NCI-H69 (cell line): ENCODE data around the gene NTN1.

Source experiments
- DNase-seq: peaks from one replicate; lab custom pipeline; 2025; lab: John Stamatoyannopoulos, UW

Gene NTN1

DNA sequence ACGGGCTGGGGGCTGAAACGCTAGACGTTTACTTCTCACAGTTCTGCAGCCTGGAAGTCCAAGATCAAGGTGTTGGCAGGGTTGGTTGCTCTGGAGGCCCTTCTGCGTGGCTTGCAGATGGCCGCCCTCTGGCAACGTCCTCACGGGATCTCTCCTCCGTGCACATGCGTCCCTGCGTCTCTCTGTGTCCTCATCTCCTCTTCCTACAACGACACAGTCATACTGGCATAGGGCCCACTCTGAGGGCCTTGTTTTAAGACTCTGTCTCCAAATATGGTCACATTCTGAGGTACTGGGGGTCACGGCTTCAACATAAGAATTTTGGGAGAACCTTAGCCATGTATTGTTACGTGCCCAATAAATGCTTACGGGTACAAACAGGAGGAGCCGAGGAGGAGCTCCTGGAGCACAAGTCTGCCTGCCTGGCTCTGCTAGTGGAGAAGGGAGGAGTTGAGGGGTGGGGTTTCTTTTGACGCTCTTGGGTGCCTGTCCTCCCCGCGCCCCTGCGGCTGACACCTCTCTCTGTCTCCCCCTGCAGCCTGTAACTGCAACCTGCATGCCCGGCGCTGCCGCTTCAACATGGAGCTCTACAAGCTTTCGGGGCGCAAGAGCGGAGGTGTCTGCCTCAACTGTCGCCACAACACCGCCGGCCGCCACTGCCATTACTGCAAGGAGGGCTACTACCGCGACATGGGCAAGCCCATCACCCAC, 141.1 kb downstream of the NTN1 start:
- DNase-seq = no peak

DNA sequence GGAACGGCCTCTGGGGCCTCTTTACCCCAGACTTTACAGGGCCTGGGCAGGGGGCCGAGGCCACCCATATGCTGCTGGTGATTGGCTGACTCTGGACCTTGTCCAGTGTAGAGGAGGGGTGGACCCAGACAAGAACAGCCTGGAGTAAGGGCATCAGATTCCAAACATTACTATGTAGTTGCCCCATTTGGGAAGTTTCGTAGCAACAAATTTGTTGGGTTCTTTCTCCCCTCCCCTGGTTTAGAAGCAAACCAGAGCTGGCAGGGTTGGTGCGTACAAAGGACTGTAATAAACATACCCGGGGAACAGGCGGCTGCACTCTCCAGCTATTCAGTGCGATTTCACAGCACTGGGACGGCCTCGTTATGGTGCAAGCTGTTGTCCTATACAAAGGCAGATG, 145.5 kb downstream of the NTN1 start:
- DNase-seq = no peak

DNA sequence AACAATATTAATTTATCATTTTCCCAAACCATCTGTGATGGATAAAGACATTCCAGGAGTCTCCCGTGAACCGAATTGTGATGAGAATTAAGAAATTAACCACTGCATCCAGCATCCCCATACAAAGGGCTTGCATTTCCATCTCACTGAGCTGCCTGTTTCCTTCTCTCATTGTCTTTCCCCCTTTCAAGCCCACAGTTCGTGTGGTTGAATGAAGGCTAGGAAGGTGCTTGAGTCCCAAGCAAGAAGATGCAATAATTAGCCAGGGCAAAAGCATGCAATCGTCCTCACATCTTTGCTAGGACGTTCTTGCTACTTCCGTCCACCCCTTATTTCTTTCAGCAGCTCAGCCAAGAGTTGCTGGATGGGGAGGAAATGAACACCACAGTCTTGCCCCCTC, 146.1 kb downstream of the NTN1 start:
- no peak for DNase-seq

DNA sequence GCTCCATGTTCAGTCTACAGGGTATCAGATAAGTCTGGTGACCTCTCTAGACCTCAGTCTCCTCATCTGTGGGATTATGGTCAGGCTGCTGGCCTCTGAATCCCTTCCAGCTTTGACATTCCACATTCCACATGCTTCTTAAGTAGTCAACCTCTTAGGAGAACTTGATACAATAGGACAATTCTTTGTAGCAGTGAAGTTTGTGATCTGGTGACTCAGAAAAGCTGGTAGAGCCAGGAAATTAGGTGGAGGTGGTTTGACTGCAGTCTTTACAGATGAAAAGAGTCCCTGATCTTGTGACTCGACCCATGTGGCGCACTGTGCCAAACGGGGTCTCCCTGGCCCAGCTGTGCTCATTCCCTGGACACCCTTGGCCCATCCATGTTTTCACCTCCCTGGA, 147.8 kb downstream of the NTN1 start:
- no peak for DNase-seq

DNA sequence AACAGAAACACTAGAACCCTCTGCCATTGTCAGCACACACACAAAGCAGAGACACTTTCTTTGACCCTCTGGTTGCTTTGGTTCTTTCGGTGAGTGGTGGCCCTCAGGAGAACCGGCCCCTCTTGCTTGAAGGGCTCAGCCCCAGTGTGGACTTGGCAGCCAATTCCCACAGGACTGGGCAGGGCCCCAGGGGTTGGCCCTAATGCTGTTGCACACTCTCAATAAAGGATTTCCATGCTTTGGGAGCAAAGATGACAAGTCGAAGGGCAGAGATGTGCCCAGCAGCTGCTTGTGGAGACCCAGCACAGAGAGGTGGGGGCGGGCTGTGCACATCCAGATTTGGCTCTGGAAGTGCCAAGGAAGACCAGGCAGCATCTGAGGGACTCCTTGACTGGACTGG, 149.0 kb downstream of the NTN1 start:
- no peak for DNase-seq

DNA sequence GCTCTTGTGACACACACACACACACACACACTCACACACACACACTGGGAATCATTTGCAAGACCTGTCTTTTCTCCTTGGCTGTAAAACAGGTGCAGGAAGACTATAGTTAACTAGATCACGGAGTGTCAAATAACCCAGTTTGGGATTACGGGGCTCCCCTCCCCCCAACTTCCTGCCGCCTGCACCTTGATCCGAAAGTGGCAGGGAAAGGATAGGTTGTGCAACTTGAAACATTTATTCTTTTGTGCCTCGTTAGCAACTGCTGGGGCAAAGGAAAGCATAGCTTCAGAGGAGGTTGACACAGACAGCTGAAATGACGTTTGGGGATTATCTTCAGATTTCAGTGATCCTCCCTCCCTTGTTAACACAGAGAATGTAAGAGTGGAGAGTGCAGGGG, 149.5 kb downstream of the NTN1 start:
- DNase-seq = no peak

DNA sequence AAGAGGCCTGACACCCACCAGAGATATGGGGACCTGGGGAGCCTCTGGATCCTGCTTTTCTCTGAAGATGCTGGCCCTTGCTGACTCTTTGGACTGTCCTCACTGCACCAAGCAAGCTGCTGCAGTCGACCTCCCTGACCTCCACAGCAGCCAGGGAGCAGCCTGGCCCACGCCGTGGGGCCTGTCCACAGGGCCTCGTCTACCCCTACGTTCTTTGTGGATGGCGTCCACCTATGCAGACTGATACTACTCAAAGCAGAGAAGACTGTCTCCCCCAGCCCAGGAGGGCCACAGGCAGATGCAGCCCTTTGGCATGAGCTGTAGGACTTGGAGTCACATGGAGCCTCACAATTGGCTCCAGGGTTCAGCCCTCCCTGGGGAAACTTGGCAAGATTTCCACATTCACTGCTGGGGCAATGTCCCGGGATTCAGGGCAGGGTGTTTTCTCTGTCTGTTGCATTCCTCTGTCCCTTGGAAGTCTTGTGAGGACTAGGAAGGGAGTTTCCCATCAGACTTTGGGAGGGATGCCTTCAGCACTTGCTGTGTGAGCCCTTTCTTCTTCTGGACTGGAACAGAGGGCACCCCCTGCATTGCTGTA, 152.2 kb downstream of the NTN1 start:
- DNase-seq = no peak

DNA sequence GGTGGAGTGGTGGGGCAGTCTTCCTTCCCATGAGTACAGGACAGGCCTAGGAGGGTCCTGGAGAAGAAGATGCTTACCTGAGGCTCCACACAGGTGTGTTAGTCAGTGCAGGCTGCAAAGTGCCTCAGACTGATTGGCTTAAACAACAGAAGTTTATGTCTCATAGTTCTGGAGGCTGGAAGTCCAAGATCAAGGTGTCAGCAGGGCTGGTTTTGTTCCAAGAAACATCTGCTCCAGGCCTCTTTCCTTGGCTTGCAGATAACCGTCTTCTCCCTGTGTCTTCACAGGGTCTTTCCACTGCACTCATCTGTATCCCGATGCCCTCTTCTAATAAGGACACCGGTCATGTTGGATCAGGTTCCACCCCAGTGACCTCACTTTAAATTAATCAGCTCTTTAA, 153.0 kb downstream of the NTN1 start:
- DNase-seq = no peak

DNA sequence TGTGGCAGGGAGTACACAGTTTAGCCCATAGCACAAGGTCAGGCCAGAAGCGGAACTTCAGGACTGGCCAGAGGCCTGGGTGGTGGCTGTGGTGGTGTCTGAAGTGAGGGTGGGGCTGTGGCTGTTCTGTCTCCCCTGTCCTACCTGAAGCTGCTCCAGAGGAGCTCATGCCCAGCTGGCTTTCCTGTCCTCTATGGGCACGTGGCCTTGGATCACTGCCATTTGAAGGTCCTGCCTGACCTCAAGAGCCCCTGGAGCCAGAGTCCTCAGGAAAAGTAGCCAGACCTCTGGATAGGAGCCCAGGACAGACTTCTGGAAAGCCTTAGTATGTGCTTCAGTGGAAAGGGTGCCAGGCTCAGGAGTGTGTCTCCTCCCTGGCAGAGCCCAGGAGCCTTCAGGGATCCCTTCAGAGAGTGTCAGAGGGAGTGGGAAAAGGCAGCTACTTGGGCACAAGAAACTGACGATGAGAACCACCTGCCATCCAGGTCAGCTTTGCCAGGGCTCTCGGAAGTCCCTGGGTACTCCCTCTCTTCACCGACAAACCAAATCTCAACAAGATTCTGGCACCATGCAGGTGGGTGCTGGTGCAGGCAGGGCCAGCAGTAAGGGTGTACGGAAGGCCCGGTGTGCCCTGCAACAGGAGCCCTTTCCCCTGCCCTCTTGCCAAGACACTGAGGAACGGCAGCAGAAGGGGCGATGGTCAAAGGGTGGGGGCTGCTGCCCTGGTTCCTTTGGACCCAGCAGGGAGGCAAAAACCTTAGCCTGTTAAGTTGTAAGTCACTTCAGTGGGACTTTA, 153.7 kb downstream of the NTN1 start:
- no peak for DNase-seq

DNA sequence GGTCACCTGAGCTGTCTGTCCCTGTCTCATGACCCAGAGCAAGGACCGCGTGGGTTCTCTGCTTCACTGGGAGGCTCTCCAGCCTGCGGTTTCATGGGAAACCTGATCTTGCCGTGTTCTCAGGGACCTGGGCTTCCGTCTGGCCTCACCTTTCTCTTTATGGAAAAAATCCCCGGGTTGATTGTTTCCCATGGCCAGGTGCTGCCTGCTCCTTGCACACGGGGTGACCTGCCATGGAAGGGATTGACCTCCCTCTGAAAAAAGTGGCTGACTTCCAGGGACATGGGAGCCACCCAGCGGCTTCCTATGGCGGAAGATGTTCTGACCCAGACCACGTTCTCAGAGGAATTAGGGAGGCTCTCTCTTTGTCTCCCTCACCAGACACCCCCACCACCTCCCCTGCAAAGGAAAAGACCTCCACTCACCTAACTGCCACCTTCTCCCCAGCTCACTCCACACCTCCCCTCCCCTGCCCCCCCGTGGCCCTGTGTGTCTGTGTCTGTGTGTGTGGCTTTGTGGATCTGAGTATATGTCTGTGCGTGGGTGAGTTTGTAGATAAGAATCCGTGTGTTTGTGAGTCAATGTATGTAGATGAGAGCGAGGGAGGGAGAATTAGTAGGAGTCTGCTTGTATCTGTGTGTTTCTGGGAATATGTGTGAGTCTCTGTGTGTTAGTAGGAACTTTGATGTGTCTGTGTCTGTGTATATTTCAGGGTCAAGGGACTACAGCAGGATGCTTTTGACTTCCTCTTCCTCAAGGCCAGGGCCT, 154.6 kb downstream of the NTN1 start:
- DNase-seq = no peak

DNA sequence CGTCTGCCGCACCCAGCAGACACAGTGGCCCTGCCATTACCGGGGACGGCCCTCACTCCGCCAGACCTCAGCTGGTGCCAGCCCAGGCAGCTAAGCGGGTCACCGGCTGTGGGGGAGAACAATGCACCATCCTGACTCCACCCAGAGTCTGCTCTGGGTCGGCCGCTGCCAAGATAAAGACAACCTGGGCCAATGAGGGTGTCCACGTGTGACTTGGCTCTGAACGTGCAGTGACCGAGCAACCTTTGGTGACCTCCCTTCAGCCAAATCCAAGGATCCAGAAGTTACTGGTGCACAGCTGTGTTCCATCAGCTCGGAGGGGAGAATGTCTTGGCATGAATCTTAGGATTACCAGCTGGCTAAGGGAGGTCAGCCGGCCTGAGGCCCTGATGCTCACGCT, 155.9 kb downstream of the NTN1 start:
- no peak for DNase-seq

DNA sequence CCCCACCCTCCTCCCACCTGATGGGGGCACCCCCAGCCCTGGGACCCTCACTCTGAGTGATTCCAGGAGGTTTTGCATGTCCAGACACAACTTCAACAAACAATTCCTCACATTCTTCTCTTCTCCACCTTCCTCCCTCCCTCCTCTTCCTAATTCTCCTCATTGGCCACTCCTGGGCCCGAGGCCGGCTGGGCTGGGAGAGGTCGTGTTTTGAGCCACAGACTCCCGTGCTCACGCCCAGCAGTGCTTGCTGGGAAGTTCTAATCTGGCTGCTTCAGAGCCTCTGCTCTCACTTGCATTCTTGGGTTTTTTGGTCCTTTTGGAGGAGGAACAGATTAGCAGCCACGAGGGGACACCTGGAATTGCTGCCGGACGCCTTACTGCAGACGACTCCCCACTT, 157.0 kb downstream of the NTN1 start:
- DNase-seq = no peak

DNA sequence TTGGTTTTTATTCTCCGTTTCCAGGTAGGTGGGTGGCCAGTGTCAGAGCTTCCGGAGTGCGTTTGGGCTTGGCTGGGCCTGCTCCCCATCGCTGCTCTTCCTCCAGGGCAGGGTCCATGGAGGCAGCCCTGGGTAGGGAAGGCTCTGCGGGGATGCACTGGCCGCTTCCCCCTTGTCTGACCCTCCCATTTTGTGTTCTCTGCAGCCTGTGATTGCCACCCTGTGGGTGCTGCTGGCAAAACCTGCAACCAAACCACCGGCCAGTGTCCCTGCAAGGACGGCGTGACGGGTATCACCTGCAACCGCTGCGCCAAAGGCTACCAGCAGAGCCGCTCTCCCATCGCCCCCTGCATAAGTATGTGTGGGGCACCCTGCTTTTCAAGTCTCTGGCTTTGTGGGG, 158.3 kb downstream of the NTN1 start:
- DNase-seq = no peak

DNA sequence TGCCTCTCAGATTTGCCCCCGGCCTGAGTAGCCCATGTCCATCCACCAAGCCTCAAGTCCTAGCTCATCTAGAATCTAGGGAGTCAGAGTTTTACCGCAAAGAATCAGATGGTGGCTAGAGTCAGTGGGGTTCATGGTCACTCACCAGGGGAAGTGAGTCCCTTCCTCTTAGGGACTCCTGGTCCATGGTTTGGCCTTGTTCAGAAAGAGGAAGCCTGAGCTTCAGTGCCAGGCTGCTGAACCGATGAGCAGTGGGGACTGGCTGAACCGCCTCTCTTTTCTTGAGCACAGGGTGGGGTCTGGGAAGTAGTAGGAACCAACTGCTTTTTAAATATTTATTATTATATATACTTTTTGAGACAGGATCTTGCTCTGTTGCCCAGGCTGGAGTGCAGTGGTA, 160.3 kb downstream of the NTN1 start:
- DNase-seq = no peak

DNA sequence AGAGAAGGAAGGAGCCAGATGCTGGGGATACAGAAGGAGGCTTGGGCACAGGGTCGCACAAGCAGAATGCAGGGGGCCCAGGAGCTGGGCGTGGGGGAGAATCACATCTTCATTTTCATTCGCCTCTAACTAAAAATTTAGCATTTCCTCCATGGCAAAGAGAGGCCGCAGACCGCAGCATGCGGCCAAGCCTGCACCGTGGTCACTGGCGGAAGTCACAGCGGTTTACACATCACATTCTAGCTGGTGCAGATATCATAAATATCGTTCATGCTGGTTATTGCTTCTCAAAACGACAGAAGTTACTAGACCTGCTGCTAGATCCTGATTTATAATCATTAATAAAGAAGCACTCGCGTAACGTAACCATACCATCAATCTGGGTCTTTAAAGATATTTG, 162.0 kb downstream of the NTN1 start:
- DNase-seq = no peak

DNA sequence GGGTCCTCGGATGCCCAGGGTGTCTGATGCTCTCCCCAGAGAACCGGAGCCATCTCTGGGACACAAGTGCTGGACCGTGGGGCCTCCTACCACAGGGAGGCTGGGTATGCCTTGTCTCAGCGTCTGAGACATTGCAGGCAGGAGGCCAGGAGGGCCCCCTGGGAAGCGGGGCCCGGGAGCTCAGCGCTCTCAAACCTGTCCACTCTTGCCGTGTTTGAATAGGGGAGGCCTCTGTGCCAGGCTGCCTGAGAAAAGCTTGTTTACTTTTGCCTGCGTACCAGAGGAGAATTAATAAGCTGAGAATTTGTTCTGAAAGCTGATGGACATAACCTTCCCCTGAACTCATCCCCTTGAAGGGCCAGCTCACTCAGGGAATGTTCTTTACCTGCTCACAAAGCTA, 163.8 kb downstream of the NTN1 start:
- no peak for DNase-seq

DNA sequence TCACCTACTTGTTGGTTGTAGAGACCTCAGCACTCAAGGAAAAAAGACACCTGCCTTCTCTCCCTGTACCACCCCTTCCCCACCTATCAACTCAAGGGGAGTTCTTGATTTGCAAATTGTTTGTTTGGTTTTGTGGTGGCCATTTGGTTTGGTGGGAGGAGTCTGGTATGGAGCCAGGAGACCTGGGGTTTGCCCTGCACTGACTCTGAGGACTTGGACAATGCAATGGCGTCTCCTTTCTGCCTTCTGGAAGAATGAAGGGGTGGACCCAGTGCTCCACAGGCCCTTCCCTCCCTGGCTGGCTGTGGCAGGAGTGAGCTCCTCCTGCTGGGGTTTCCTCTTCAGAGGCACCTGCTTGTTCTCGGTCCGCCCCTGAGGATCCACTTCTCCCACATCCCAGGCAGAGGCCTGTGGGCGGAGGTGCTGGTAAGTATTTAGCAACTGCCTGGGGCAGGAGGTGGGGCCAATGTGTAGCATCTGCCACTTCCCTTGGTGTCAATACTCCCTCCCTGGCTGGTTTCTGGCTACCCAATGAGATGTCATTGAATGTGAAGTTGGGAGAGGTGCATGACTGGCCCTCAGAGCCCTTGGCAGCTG, 164.5 kb downstream of the NTN1 start:
- DNase-seq = no peak

DNA sequence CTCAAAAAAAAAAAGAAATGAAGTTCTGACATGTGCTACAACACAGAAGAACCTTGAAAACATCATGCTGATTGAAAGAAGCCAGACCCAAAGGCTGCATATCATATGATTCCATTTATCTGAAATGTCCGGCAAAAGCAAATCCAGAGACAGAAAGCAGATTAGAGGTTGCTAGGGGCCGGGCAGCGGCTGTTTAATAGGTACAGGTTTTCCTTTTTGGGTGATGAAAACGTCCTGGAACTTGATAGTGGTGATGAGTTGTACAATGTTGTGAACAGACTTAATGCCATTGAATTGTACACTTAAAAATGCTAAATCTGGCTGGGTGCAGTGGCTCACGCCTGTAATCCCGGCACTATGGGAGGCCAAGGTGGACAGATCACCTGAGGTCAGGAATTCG, 166.5 kb downstream of the NTN1 start:
- DNase-seq = no peak

DNA sequence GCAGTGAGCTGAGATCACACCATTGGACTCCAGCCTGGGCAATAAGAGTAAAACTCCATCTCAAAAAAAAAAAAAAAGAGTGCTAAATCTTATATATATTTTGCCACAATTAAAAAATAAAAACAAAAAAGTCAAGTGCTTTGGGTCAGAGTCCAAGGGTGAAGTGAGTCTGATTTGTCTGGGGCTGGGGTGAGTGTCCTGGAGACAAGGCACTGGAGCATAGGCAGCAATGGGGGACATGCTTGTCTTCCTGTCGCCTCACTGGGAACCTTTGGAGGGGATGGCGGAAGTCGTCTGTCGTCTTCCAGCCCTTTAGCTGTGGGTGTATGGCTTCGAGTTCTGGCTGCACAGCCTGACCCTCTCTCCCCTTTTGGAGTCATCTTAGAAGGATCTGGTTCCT, 167.1 kb downstream of the NTN1 start:
- DNase-seq = no peak

DNA sequence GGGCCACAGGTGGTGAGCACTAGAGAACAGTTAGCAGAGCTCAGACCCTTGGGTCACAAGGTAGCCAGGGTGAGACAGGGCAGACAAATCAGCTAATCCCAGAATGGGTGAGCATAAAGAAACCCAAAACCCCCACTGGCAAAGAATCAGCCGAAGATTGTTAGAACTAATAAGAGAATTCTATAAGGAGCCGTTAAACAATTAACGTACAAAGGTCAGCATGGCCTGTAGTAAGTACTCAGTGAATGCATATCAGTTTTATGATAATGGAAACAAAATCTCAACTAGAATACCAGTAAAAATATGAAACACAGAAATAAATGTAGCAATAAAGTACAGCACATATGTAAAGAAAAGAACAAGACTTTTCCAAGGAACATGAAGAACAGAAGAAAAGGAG, 168.6 kb downstream of the NTN1 start:
- no peak for DNase-seq

DNA sequence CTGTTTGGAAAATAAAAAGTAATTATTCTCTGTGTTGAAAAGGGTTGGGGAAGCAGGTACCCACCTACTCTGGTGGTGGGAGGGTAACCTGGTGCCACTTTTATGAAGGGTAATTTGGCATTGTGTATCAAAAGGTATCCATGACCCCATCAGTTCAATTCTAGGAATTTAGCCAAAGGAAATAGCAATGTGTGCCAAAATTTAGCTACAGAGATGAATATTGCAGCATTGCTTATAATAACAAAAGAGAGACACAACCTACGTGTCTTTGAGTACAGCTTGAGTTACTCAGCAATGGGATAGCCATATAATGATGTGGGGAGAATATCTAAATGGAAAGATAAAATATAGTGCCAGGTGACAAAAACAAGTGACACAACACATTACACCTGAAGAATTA, 170.7 kb downstream of the NTN1 start:
- DNase-seq = no peak

DNA sequence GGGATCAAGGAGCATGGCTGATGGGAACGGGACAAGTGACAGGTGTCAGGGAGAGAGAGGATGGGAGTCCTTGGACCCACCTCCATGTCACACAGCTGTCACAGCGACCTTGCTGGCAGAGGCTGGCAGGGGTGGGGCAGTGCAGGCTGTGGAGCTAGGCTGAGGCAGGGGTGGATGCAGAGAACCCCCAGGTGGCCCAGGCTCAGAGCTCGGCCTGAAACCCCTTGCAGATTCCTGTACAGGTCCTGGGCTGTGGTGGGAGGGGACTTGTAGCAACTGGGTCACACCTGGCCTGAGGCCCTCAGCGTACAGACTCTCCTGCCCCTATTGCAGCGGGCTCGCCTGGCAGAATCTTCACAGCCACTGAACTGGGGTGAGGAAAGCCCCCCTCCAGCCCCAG, 174.1 kb downstream of the NTN1 start:
- DNase-seq = no peak
